Stimulated activated CD4-positive, alpha-beta T cell treated with anti-CD3 and anti-CD28 coated beads, Interleukin-1b, Interleukin-23, amount 100 ng/mL, for 48 hours (primary cell): Measurements from ENCODE around the gene MAP3K13.
"Not testable (repeated sequence)": the region's sequence is repeated elsewhere in the genome, so short reads cannot be mapped to it uniquely, and the experiment has no call there.

Experiments
- DNase-seq: peaks from one replicate; pipeline ENCODE4 v3.0.0-alpha.2; 2020

The MAP3K13 gene

DNA sequence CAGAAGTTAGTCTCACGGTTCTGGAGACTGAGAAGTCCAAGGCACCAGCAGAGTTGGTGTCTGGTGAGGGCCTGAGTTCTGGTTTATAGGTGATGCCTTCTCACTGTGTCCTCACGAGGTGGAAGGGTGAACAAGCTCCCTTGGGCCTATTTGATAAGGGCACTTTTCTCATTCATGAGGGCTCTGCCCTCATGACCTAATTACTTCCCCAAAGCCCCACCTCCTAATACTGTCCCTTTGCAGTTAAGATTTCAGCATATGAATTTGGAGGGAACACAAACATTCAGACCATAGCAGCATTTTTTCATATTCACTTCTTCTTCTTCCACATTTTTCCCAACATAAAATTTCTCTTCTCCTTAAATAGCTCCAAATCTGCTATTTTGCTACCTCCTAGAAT, 94.4 kb downstream of the MAP3K13 start:
- no peak for DNase-seq

DNA sequence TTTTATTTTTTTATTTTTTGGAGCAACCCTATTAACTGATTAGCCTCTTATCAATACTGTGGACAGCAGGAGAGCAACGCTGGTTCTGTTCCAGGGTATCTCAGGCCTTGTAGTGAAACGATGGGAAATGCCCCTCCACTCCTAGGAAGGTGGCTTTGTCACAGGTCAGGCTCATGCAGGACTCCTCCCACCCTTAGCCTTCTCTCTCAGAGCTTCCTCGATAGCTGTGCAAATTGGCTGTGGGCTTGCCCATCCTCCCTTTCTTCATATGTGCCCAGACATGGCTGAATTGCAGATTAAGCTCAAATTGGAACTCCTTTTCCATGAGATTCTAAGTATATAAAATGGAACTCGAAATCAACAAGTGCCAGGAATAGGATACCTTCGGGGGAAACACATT, 97.4 kb downstream of the MAP3K13 start:
- no peak for DNase-seq

DNA sequence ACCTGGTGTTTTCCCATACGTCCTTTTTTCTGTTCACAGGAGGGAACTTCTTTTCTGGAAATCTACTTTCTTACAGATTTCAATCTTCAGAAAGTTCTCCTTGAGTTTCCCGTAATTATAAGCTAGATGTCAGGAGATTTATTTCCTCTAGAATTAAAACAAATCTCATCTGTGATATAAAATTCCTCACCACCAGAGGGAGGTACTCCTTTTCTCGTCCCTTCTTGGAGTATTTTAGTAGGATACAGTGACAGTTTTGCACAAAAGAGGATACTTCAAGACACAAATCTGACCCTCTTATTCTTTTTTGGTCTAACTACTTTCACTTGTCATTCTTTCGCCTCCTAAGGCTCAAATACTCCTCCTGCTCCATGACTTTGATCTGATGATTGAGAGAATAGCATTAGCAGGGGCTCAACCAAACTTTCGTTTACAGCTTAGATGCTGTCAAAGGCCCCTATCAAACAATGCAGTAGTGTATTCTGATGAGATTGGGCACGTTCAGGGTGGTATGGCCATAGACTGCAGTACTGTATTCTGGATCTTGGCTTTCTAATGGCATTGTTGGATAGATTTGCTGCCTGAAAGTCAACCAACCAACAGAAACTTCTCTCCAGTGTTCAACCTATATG, 97.9 kb downstream of the MAP3K13 start:
- DNase-seq, result no peak

DNA sequence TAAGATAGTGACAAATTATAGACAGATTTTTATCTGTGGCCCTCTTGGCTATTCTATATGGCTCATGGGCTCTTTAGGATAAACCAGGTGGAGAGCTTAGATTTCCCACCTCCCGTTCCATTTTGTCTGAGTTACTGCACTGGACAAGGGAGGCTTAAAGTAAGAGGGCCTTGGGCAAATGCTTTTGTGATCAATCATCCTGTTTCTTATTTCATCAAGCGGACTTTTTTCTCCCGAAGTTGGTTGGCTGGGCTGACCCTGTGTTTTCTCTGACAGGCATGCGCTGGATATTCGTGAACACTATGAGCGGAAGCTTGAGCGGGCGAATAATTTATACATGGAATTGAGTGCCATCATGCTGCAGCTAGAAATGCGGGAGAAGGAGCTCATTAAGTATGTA, 102.5 kb downstream of the MAP3K13 start:
- DNase-seq, result no peak

DNA sequence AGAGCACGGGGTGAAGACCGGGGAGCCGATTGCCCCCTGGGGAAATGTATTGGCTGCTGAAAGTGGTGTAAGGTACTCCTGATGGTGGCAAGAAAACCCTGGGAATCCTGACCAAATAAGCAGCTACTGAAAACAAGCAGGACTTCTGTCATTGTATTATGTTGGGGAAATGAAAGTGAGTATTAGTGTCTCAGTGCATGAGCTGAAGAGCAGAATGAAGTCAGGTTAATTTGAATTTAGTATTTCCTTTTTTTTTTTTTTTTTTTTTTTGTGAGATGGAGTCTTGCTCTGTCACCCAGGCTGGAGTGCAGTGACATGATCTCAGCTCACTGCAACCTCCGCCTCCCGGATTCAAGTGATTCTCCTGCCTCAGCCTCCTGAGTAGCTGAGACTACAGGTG, 103.2 kb downstream of the MAP3K13 start:
- not testable (repeated sequence) for DNase-seq

DNA sequence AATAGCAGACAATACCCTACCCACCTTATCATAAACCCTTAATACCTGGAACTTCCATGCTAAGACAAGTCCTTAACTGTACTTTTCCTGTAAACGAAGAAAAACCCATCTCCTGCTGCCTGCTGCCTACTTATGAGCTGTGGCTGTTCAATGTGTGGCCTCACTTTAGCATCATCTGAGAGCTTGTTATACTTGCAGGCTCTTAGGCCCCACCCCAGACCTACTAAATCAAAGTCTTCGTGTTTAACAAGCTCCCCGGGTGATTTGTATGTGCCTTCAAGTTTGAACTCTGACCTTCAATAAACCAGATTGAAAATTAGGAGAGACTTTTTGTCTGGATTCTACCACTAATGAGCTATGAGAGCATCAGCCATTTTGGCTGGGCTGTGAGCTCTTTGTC, 106.6 kb downstream of the MAP3K13 start:
- no peak for DNase-seq

DNA sequence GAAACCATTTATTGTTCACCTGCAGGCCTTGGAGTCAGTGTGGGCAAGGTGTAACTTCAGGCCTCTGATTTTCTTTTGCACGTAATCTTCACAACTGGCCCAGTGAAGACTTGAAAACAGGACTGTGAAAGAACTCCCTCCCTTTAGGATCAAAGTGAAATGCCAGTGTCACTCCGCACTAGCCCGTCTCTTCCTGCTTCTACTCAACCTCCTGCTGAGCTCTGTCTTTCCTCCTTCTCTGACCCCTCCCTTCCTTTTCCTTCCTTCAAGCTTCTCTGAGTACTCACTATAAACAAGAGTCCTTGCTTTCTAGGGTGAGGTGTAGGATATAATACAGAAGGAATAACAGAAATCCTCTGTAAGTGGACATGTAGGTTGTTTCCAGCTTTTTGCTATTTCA, 107.4 kb downstream of the MAP3K13 start:
- DNase-seq, result no peak

DNA sequence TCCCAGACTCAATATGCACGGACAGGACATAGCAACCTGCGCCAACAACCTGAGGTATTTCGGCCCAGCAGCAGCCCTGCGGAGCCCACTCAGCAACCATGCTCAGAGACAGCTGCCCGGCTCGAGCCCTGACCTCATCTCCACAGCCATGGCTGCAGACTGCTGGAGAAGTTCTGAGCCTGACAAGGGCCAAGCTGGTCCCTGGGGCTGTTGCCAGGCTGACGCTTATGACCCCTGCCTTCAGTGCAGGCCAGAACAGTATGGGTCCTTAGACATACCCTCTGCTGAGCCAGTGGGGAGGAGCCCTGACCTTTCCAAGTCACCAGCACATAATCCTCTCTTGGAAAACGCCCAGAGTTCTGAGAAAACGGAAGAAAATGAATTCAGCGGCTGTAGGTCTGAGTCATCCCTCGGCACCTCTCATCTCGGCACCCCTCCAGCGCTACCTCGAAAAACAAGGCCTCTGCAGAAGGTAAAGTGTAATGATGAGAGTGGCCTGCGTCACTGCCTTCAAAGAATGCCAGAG, 110.4 kb downstream of the MAP3K13 start:
- DNase-seq, result no peak

DNA sequence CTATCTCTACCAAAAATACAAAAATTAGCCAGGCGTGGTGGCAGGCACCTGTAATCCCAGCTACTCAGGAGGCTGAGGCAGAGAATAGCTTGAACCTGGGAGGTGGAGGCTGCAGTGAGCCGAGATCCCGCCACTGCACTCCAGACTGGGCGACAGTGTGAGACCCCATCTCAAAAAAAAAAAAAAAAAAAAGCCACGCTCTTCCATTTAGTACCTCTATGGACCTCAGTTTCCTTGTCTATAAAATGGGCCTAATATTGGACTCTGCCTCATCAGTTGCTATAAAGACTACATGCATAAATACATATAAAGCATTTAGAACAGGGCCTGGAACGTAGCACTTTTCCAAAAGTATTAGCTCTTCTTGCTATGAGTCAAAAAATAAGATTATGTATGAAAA, 112.0 kb downstream of the MAP3K13 start:
- not testable (repeated sequence) for DNase-seq

DNA sequence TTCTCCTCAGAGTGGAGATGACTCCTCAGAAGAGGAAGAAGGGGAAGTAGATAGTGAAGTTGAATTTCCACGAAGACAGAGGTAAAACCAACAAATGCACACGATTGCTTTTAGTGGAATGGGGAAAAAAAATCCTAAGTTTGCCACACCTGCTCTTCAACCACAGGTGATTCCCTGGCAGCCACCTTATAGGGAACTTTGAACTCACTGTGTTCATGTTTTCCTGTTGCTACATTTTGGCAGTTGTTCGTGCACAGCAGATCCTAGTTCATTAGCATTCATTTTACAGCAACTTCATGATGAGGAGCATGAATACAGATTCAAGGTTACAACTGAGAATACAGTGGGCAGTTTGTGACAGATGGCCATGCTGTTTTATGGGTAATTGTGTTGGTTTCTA, 114.4 kb downstream of the MAP3K13 start:
- no peak for DNase-seq

DNA sequence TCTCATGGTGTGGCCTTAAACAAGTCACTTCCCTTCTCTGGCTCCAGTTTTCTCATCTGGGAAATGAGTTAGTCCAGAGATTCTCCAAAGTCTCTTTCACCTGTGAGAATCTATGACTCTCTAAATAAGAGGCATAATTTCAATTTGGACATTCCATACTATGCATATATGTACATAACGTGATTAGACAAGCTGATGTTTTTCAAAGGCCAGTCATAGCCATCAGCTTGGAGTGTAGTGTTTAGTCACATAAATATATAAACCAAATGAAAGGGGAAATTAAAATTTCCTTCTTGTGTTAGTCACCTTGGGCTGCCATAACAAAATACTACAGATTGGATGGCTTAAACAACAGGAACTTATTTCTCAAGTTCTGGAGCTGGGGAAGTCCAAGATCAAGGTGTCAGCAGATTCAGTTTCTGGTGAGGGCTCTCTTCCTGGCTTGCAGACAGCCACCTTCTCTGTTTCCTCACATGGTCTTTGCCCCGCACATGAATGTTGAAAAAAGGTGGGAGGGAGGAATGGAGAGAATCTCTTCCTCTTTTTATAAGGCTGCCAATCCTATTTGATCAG, 116.5 kb downstream of the MAP3K13 start:
- DNase-seq, result no peak

DNA sequence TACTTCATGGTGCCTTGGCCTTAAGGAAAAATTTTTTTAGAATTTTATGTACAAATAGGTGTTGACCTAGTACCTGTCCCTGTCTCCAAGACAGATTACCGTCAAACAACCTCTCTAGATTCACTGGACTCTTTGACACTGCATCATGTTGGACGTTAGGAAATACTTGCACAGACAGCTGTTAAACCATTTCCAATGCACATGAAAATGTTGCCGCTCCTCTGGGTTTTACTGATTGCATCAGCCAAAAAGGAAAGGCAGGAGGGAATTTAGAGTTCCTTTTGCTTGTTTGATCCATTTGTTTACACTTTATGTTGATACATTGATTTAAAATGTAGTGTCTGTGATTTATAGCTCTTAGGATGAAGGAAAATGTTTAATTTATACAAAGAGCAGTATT, 121.4 kb downstream of the MAP3K13 start:
- no peak for DNase-seq

DNA sequence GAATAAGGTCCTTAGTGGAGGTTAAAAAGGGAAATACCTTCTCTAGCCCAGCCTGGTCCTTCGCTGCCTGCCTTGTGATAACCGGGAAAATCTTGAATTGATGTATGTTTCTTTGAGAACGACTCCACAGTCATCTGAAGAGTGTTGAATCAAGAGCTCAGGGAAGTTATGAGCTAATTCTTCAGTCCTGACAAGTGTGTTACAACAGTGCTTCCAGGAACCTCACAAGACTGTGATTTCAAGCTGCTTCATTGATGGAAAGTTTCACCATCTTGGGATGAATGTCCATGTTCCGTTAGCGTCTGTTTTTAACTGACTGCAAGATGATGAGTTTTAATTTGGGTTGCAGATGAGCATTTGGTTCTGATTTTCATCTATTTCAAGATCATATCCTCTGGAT, 123.5 kb downstream of the MAP3K13 start:
- DNase-seq, result no peak

DNA sequence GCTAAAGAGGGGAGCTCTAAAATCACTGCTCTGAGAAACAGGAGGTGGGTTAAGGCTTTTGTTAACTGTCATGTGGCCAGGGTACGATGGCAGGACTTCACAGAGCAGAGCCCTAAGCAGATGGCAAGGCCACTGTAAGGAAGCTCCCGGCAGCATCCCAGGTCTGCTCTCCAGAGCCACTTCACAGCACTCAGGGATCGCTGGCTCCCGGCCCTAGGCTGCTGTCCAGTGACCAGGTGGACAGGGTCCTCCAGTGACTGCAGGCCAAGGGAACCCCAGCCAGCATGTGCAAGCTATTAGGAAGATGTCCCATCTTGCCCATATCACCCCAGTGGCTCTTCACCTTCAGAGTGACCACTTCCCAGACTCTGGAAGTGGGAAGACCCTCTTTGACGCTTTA, 125.5 kb downstream of the MAP3K13 start:
- DNase-seq, result no peak

DNA sequence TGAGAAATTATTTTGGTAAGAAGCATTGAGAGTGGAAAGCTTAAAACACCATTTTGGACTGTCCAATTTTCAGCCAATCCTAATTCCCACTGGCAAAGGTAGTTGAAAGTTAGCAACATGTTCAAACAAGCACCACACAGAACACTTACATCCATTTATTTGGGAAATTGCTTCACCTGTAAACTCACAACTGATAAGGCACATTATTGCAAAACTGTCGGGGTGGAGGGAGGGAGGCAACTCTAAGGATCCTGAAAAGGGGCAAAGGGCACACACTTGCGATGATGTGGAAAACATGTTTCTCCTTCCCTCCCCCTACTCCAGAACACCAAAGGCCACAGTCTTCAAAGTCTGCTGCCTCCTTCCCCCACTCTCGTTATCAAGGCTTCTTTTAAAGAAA, 126.5 kb downstream of the MAP3K13 start:
- no peak for DNase-seq

DNA sequence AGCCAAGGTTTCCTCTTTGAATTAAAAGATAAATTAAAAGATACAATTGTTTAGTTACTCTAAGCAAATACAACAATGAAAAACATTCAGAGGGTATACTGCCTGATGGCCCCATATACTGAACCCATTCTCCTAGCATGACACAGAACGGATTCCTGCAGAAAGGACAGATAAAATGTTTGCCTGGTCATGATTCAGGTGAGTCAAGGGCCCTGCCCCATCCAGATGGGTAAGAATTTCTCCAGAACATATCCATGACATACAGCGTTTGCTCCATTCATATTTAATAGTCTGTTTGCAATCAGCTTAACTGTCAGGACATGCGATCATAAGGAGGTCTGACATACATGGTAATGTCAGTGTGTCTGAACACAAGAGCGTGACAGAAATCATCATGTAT, 127.3 kb downstream of the MAP3K13 start:
- DNase-seq, result no peak

DNA sequence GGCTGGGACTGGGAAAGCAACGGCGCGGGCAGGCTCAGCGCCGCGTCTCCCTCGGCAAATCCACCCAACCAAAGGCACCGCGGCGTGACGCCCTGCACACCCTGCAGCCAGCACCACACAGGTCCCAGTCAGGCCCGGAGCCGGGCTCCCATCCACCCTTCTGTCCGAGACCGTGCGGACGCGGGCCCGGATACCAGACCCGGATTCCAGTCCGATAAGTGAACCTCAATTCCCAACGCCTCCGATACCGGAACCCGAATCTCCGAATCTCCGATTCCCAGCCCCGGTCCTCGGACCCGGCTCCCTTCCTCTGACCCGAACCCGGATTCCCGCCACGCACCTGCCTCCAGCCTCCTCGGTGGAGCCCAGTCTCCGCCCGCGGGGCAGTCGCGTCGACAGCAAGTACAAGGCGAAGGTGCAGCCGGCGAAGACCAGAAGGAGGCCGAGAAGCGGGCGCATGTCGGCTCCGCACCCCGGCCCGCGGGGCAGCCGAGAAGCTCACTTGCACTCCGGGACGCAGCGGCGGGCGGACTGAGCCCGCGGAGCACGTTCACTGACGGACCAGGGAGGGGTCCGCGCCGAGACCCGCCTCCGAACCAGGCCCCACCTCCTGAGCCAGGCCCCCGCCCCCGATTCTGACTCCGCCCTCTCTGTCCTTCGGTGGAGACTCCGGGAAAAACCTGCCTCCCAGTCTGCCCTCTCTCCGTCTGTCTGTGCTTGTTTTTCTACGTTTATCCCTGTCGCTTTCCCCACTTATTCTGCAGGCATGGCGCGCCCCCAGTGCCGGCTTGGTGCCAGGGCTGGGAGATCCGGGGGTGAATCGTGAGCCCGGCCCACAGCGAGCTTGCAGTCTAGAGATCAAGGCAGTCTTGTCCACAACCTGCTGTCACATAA, 135.8 kb downstream of the MAP3K13 start, which contains the start of gene TMEM41A:
TMEM41A (minus strand) TSS at position 533 of the 894 bp plus-strand sequence; CDS start at position 459, 74 bp downstream.
- peak; percentile 92 for DNase-seq

DNA sequence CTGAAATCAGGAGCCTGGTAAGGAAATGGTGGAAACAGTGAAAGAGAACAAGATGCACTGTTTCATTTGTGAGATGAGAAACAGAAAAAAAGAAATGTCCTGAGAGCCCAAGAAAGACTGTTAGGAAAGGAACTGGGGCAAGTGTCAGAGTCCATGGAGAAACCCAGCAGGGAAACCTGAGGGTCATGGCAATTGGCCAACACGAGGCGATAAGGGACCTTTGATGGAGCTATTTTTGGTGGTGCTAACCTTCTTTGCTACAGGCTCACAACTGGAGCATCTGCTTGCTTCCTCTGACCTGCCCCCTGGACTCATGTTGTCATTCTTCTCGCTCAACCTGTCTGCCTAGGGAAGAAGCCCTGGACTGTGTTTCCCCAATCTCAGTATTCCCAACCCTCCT, 140.1 kb downstream of the MAP3K13 start:
- DNase-seq, result no peak

DNA sequence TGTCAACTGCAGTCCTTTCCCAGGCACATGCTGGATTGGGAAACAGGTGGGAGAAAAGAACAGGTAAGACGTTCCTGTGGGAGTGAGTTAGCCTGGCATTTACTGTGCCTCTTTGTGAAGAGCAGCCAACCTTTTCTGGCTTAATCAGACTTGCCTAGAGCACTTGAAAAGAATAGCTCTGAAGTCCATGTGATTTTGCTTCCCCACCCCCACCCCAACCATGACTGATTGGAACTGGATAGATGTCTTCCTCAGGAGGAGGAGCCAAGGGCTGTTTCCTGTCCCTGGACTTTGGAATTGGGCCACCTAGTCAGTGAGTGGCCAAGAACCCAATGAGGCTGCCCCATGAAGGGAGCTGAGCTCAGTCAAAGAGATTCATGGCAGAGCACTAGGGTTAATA, 140.6 kb downstream of the MAP3K13 start:
- DNase-seq, result no peak

DNA sequence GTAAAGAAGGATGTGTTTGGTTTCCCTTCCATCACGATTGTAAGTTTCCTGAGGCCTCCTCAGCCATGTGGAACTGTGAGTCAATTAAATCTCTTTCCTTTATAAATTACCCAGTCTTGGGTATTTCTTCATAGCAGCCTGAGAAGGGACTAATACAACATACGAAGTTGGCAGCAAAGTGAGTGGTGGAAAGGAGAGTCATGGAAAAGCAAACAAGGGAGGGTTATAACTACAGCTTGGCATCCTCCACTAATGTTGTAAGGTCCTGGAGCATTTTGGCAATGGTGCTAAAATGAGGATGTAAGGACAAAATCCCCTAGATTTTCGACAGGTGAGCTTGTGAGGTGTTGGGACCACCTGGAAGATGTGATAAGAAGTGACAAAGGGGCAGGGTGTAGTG, 141.7 kb downstream of the MAP3K13 start:
- DNase-seq, result no peak

DNA sequence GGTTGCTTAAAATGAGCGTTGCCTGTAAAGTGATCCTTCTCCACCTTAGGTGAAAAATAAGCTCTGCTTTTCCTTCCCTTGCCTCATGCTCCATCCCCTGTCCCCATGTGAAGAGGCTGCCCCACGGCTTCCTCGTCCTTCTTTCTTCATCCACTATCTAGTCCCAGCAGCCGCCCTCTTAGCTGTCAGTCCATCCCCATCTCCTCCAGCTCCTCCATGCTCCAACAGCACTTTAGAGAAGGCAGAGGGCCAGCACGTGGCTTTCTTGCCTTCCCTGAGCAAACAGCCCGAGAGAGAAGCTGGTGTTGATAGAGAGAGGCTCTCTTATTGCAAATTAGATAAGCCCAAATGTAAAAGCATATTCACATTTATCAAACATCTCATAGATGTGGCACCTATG, 144.9 kb downstream of the MAP3K13 start:
- DNase-seq, result no peak

DNA sequence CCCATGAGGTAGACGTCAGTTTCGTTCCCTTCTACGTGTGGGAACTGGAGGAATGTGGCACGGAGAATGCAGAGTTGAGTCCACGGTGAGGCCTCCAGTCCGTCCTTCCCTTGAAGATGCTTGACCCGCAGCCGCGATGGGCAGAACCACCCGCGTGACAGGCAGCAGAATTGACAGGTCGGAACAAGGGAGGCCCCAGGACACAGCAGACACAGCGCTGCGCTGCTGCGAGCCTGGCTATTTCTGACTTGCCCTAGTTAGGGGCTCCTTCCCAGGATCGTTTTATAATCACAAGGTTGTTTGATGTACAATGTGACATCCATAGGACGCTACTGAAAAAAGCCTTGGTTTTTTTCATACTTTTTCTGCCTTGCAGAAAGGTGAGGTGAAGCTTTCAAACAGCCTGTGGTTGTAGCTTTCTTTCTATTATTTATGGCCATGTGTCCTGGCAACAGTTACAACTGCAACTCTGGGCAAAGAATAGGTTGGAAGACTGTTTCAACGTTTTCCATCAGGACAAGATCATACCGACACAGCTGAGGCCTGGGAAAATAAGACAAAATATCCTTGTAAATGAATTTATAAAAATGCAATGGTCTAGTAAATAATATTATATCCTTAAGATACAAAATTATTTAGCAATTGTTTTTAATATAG, 145.5 kb downstream of the MAP3K13 start:
- no peak for DNase-seq

DNA sequence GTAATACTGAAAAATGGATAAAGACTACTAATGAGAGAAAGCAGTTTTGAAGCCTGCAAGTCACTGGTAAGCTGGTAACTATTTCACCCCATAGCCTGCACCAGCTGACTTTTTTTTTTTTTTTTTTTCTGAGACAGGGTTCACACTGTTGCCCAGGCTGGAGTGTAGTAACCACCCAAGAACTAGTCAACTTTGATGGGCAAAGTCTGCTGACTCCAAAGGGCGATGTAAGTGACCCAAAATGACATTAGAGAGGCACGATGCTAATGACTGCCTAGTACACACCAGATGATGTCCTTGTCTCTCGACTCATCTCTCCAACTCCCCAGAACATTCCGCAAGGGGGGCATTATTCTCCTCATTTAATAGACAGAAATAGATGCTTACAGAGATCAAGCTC, 148.8 kb downstream of the MAP3K13 start:
- no peak for DNase-seq
